ENCODE data around the gene FOXP3.

FOXP3 gene

GRCh38 chrX:49286136-49286535 is 21.6 kb upstream of the FOXP3 start:
- no peak for DNase-seq (ENCODE audit: low read depth)
- no peak for TF ChIP-seq CTCF (IDR thresholded peaks at IDR 0.05; ENCODE audit: control insufficient read depth, insufficient read depth, low read depth, low read length, missing control alignments)
- no peak overlapping the region for H3K4me3 ChIP-seq (ENCODE audit: control insufficient read depth, low read depth, low read length)

- no peak overlapping the region for H3K4me3 ChIP-seq (ENCODE audit: control insufficient read depth, low read depth, low read length)
- TF ChIP-seq CTCF (IDR thresholded peaks at IDR 0.05; ENCODE audit: control insufficient read depth, insufficient read depth, low read depth, low read length, missing control alignments): no peak
- no peak for DNase-seq (ENCODE audit: low read depth)
Observed at GRCh38 chrX:49284212-49284611, 19.7 kb upstream of the FOXP3 start.

GRCh38 chrX:49282647-49283011 is 18.1 kb upstream of the FOXP3 start:
- TF ChIP-seq CTCF (IDR thresholded peaks at IDR 0.05; ENCODE audit: control insufficient read depth, insufficient read depth, low read depth, low read length, missing control alignments): peak; percentile 31
- DNase-seq (ENCODE audit: low read depth): no peak
- H3K4me3 ChIP-seq (ENCODE audit: control insufficient read depth, low read depth, low read length): no peak overlapping the region

GRCh38 chrX:49278081-49278480 is 13.6 kb upstream of the FOXP3 start:
- no peak for TF ChIP-seq CTCF (IDR thresholded peaks at IDR 0.05; ENCODE audit: control insufficient read depth, insufficient read depth, low read depth, low read length, missing control alignments)
- no peak overlapping the region for H3K4me3 ChIP-seq (ENCODE audit: control insufficient read depth, low read depth, low read length)
- no peak for DNase-seq (ENCODE audit: low read depth)

GRCh38 chrX:49277535-49277830 is 13.0 kb upstream of the FOXP3 start:
- TF ChIP-seq CTCF (IDR thresholded peaks at IDR 0.05; ENCODE audit: control insufficient read depth, insufficient read depth, low read depth, low read length, missing control alignments): no peak
- no peak for DNase-seq (ENCODE audit: low read depth)
- H3K4me3 ChIP-seq (ENCODE audit: control insufficient read depth, low read depth, low read length): no peak overlapping the region

GRCh38 chrX:49276671-49277534 is 12.4 kb upstream of the FOXP3 start:
- TF ChIP-seq CTCF (IDR thresholded peaks at IDR 0.05; ENCODE audit: control insufficient read depth, insufficient read depth, low read depth, low read length, missing control alignments): no peak
- no peak for DNase-seq (ENCODE audit: low read depth)
- no peak overlapping the region for H3K4me3 ChIP-seq (ENCODE audit: control insufficient read depth, low read depth, low read length)

All from AG09309 (cell line).